HCT116 (cell line): ENCODE results near the gene ZDHHC14. TPM values are rescaled to one million over a fixed set of nuclear protein-coding genes. Genes with fewer than 3 reads are reported as not detected.
A peak's percentile ranks its signal among the peaks of the same experiment; 100 is the strongest.

ENCODE experiments used
- ATAC-seq: fragments of 200-7000 bp; cut with Tn5 transposase; 2 replicates; pipeline ENCODE4 v1.9.1; 2020; ENCODE audit warnings: mild to moderate bottlenecking, moderate library complexity
- BruUV-seq: library from RNA; stranded (reverse); fragments of 400-500 nt; replicated peaks from 2 replicates; lab custom pipeline; 2021; lab: Mats Ljungman, UMichigan
- CTCF ChIA-PET: fragments of 300-600 bp; sonication (Branson Sonifier 250); formaldehyde crosslinking; loops from one replicate; lab custom pipeline; 2021; ENCODE audit warnings: antibody characterized with exemption; lab: Charles Lee
- POLR2A ChIA-PET: fragments of 300-600, 350-600 bp; sonication (Branson Sonifier 250); formaldehyde crosslinking; loops from one replicate; lab custom pipeline; 2021; ENCODE audit warnings: antibody characterized with exemption; lab: Charles Lee
- RAD21 ChIA-PET, 2 experiments: fragments of 300-600 bp; sonication (Branson Sonifier 250); formaldehyde crosslinking; loops; one replicate each; lab custom pipeline; 2023; ENCODE audit warnings: low total read pairs in 2 of 2; ENCODE audit not compliant: uncharacterized antibody in 2 of 2, unreplicated experiment in 2 of 2, low non-redundant PET in 1 of 2; lab: Charles Lee
- DNase-seq: peaks from one replicate; pipeline ENCODE4 v3.0.0-alpha.2; 2010; ENCODE audit warnings: low read depth, low spot score
- H2AFZ ChIP-seq: fragments of 200-600 bp; shearing (Covaris generic), sonication (generic); 2 replicates; pipeline ENCODE4 v1.6.1; 2017; ENCODE audit warnings: low read depth, mixed run types, mixed read lengths, antibody characterized with exemption, low read length; ENCODE audit not compliant: poor library complexity, severe bottlenecking
- H3K27ac ChIP-seq: 2 replicates; pipeline ENCODE4 v1.5.1; 2012; ENCODE audit warnings: low read depth, low read length
- H3K27me3 ChIP-seq: fragments of 200-600 bp; sonication (generic); 2 replicates; pipeline ENCODE4 v1.6.1; 2016; ENCODE audit warnings: mixed run types, low read length, mixed read lengths; ENCODE audit not compliant: insufficient read depth
- H3K36me3 ChIP-seq, 2 experiments: fragments of 200-500 bp in 1 of 2; fragments of 200-600 bp in 1 of 2; sonication (Bioruptor generic) in 1 of 2; sonication (generic) in 1 of 2; 2 replicates each; pipeline versions ENCODE4 v1.5.1 to v1.6.1; 2014 to 2016; ENCODE audit warnings: low read length in 2 of 2, inconsistent platforms in 1 of 2, mixed read lengths in 1 of 2, mixed run types in 1 of 2; ENCODE audit not compliant: insufficient read depth in 2 of 2, control insufficient read depth in 1 of 2
- H3K4me1 ChIP-seq, 2 experiments: fragments of 200-600 bp in 1 of 2; sonication (generic) in 1 of 2; 2 replicates each; pipeline versions ENCODE4 v1.5.1 to v1.6.1; 2012 to 2017; ENCODE audit warnings: low read length in 2 of 2, inconsistent platforms in 1 of 2, mild to moderate bottlenecking in 1 of 2, mixed read lengths in 1 of 2, mixed run types in 1 of 2, moderate library complexity in 1 of 2; ENCODE audit not compliant: insufficient read depth in 2 of 2, control insufficient read depth in 1 of 2
- H3K4me2 ChIP-seq: fragments of 200-600 bp; sonication (generic); 2 replicates; pipeline ENCODE4 v1.6.1; 2017; ENCODE audit warnings: mixed run types, low read length, mixed read lengths
- H3K4me3 ChIP-seq, 2 experiments: fragments of 200-600 bp in 1 of 2; sonication (generic) in 1 of 2; replicated peaks in 1 of 2; 2 replicates each; pipeline ENCODE4 v1.5.1; 2011 to 2016; ENCODE audit warnings: low read length in 2 of 2, control low read depth in 1 of 2, low read depth in 1 of 2, mild to moderate bottlenecking in 1 of 2, mixed read lengths in 1 of 2, mixed run types in 1 of 2
- H3K79me2 ChIP-seq: fragments of 200-600 bp; sonication (generic); 2 replicates; pipeline ENCODE4 v1.6.1; 2017; ENCODE audit warnings: mild to moderate bottlenecking, mixed run types, low read length, moderate library complexity, mixed read lengths; ENCODE audit not compliant: insufficient read depth
- H3K9ac ChIP-seq: fragments of 200-600 bp; sonication (generic); 2 replicates; pipeline ENCODE4 v1.6.1; 2016; ENCODE audit warnings: low read length, mixed read lengths
- H3K9me2 ChIP-seq: fragments of 200-600 bp; sonication (generic), shearing (Covaris generic); 2 replicates; pipeline ENCODE4 v1.6.1; 2017; ENCODE audit warnings: mixed run types, mild to moderate bottlenecking, moderate library complexity; ENCODE audit not compliant: insufficient read depth
- H3K9me3 ChIP-seq, 2 experiments: fragments of 200-500 bp in 1 of 2; fragments of 200-600 bp in 1 of 2; sonication (Bioruptor generic) in 1 of 2; sonication (generic) in 1 of 2; 2 replicates each; pipeline ENCODE4 v1.6.1; 2014 to 2017; ENCODE audit warnings: low read length in 2 of 2, mixed read lengths in 2 of 2, inconsistent platforms in 1 of 2, low read depth in 1 of 2, mild to moderate bottlenecking in 1 of 2, mixed run types in 1 of 2, moderate library complexity in 1 of 2; ENCODE audit not compliant: control insufficient read depth in 1 of 2, insufficient read depth in 1 of 2
- H4K20me1 ChIP-seq: fragments of 200-600 bp; sonication (generic), shearing (Covaris generic); 2 replicates; pipeline ENCODE4 v1.6.1; 2017; ENCODE audit warnings: mixed run types, mild to moderate bottlenecking, moderate library complexity; ENCODE audit not compliant: insufficient read depth
- CEBPB ChIP-seq: IDR thresholded peaks from 2 replicates; pipeline ENCODE4 v1.6.1; 2012; ENCODE audit warnings: low read depth
- ELF1 ChIP-seq: IDR thresholded peaks from 2 replicates; pipeline ENCODE4 v1.6.1; 2012; ENCODE audit warnings: low read depth, borderline replicate concordance
- FOSL1 ChIP-seq: IDR thresholded peaks from 2 replicates; pipeline ENCODE4 v1.6.1; 2012; ENCODE audit warnings: low read depth
- JUND ChIP-seq: IDR thresholded peaks from 2 replicates; pipeline ENCODE4 v1.6.1; 2012
- POLR2A ChIP-seq: IDR thresholded peaks from 2 replicates; pipeline ENCODE4 v1.7.0; 2011; ENCODE audit warnings: borderline replicate concordance; ENCODE audit not compliant: insufficient read depth, insufficient read length; ENCODE audit errors: extremely low read depth
- RAD21 ChIP-seq: IDR thresholded peaks from 2 replicates; pipeline ENCODE4 v1.6.1; 2012; ENCODE audit warnings: low read depth, mild to moderate bottlenecking
- SIN3A ChIP-seq: IDR thresholded peaks from 2 replicates; pipeline ENCODE4 v1.6.1; 2012; ENCODE audit warnings: low read depth
- SP1 ChIP-seq: IDR thresholded peaks from 2 replicates; pipeline ENCODE4 v1.6.1; 2012; ENCODE audit warnings: low read depth
- SRF ChIP-seq: IDR thresholded peaks from 2 replicates; pipeline ENCODE4 v1.6.1; 2012; ENCODE audit warnings: low read depth
- ZFX ChIP-seq: fragments of 450-650 bp; IDR thresholded peaks from 2 replicates; pipeline ENCODE4 v1.6.1; 2017
- ZNF274 ChIP-seq: fragments of 200-500 bp; sonication (Bioruptor generic); IDR thresholded peaks from 2 replicates; pipeline ENCODE4 v1.6.1; 2014; ENCODE audit warnings: mild to moderate bottlenecking, low read depth, low read length, inconsistent platforms
- intact Hi-C: fragments of 100-400 bp; cut with micrococcal nuclease; formaldehyde crosslinking; loops from 2 replicates; pipeline ENCODE4 v1.10.0; 2022
- total RNA-seq: library from RNA; stranded (reverse); gene quantifications from one replicate; pipeline ENCODE4 v1.2.1, GENCODE V29; 2021; ENCODE audit not compliant: unreplicated experiment
- TF ChIP-seq, protein P1 (sequence below): IDR thresholded peaks from 2 replicates; pipeline ENCODE4 v1.6.1; 2012
- TF ChIP-seq, protein P2 (sequence below): IDR thresholded peaks from 2 replicates; pipeline ENCODE4 v1.6.1; 2012; ENCODE audit warnings: low read depth
- TF ChIP-seq, protein P3 (sequence below), 3 experiments: fragments of 200-600 bp in 1 of 3; sonication (generic) in 1 of 3; IDR thresholded peaks in 2 of 3; conservative IDR thresholded peaks in 1 of 3; 2 replicates each; pipeline ENCODE4 v1.5.1; 2012 to 2017; ENCODE audit warnings: low read depth in 2 of 3, low read length in 2 of 3, antibody characterized with exemption in 1 of 3, borderline replicate concordance in 1 of 3, control low read depth in 1 of 3, mild to moderate bottlenecking in 1 of 3, mixed read lengths in 1 of 3, mixed run types in 1 of 3, moderate library complexity in 1 of 3; ENCODE audit not compliant: insufficient read depth in 1 of 3

Gene ZDHHC14
- total RNA-seq, 1 experiment from 2014 or later: 5.3 TPM

GRCh38 chr6:157681041-157681650 is 300.2 kb downstream of the ZDHHC14 start:
- BruUV-seq: no TSS peak
- Histone ChIP-seq H3K79me2 (no peaks in the 10 kb centered on the region), H3K36me3 (no peaks in the 10 kb centered on the region), H3K9me3 (no peaks in the 10 kb centered on the region), H2AFZ (no peak overlapping the region), H3K9me2 (no peaks in the 10 kb centered on the region), H4K20me1 (no peaks in the 10 kb centered on the region), H3K4me2 (no peak overlapping the region), H3K27me3 (no peaks in the 10 kb centered on the region), H3K4me3 (no peak overlapping the region), H3K27ac (no peak overlapping the region), H3K4me1 (0 out of 4 replicates have a peak, but pooled peaks cover 0 to 4% of the 10 kb centered on the region in 2 experiments), H3K9ac (no peak overlapping the region)
- DNase-seq (no peak), ATAC-seq (no peak)
- intact Hi-C loops: no loop called here
- POLR2A ChIA-PET: no interaction called here
- RAD21 ChIA-PET: no interaction called here
- CTCF ChIA-PET: no interaction called here
- no peak for TF ChIP-seq CEBPB
- TF ChIP-seq, protein P1, sequence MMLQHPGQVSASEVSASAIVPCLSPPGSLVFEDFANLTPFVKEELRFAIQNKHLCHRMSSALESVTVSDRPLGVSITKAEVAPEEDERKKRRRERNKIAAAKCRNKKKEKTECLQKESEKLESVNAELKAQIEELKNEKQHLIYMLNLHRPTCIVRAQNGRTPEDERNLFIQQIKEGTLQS: no peak
- no peak for TF ChIP-seq ZFX

- ATAC-seq (no peak), DNase-seq (no peak)
- no TSS peak for BruUV-seq
- Histone ChIP-seq H3K9ac (no peak overlapping the region), H3K9me3 (no peaks in the 10 kb centered on the region), H4K20me1 (no peaks in the 10 kb centered on the region), H3K79me2 (no peaks in the 10 kb centered on the region), H3K4me1 (0 out of 4 replicates have a peak, but pooled peaks cover 0 to 4% of the 10 kb centered on the region in 2 experiments), H3K36me3 (no peaks in the 10 kb centered on the region), H3K4me3 (no peak overlapping the region), H3K27me3 (no peaks in the 10 kb centered on the region), H3K4me2 (no peak overlapping the region), H3K9me2 (no peaks in the 10 kb centered on the region), H2AFZ (no peak overlapping the region), H3K27ac (no peak overlapping the region)
- ChIA-PET POLR2A (no interaction called here), CTCF (interaction anchor here (1.0 kb wide), 1 partner anchor 16 kb away, joined by 3 read pairs; no protein-coding TSS in a partner anchor), RAD21 (no interaction called here)
- intact Hi-C loops: no loop called here
- TF ChIP-seq SIN3A (no peak), ZFX (no peak), RAD21 (no peak), SRF (no peak), ZNF274 (no peak), ELF1 (no peak), SP1 (no peak), POLR2A (no peak), CEBPB (no peak), FOSL1 (peak; percentile 18; the same call in 1 of the 2 replicates), JUND (0 out of 2 replicates have a peak, but pooled peaks have one; percentile 14)
- TF ChIP-seq, protein P2, sequence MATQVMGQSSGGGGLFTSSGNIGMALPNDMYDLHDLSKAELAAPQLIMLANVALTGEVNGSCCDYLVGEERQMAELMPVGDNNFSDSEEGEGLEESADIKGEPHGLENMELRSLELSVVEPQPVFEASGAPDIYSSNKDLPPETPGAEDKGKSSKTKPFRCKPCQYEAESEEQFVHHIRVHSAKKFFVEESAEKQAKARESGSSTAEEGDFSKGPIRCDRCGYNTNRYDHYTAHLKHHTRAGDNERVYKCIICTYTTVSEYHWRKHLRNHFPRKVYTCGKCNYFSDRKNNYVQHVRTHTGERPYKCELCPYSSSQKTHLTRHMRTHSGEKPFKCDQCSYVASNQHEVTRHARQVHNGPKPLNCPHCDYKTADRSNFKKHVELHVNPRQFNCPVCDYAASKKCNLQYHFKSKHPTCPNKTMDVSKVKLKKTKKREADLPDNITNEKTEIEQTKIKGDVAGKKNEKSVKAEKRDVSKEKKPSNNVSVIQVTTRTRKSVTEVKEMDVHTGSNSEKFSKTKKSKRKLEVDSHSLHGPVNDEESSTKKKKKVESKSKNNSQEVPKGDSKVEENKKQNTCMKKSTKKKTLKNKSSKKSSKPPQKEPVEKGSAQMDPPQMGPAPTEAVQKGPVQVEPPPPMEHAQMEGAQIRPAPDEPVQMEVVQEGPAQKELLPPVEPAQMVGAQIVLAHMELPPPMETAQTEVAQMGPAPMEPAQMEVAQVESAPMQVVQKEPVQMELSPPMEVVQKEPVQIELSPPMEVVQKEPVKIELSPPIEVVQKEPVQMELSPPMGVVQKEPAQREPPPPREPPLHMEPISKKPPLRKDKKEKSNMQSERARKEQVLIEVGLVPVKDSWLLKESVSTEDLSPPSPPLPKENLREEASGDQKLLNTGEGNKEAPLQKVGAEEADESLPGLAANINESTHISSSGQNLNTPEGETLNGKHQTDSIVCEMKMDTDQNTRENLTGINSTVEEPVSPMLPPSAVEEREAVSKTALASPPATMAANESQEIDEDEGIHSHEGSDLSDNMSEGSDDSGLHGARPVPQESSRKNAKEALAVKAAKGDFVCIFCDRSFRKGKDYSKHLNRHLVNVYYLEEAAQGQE: no peak
- TF ChIP-seq, protein P3, sequence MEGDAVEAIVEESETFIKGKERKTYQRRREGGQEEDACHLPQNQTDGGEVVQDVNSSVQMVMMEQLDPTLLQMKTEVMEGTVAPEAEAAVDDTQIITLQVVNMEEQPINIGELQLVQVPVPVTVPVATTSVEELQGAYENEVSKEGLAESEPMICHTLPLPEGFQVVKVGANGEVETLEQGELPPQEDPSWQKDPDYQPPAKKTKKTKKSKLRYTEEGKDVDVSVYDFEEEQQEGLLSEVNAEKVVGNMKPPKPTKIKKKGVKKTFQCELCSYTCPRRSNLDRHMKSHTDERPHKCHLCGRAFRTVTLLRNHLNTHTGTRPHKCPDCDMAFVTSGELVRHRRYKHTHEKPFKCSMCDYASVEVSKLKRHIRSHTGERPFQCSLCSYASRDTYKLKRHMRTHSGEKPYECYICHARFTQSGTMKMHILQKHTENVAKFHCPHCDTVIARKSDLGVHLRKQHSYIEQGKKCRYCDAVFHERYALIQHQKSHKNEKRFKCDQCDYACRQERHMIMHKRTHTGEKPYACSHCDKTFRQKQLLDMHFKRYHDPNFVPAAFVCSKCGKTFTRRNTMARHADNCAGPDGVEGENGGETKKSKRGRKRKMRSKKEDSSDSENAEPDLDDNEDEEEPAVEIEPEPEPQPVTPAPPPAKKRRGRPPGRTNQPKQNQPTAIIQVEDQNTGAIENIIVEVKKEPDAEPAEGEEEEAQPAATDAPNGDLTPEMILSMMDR (IDR thresholded peaks at IDR 0.05 in 2 of 3, conservative IDR thresholded peaks at IDR 0.05 in 1 of 3; ENCODE audit: borderline replicate concordance in 1 of 3, insufficient read depth in 1 of 3, low read depth in 2 of 3, low read length in 2 of 3): no peak
Measured at GRCh38 chr6:157682856-157683481, 302.0 kb downstream of the ZDHHC14 start.
